HG03571 (cell line): ENCODE measurements around the gene SAT1.
"Not testable (repeated sequence)": the region's sequence is repeated elsewhere in the genome, so short reads cannot be mapped to it uniquely, and the experiment has no call there.

Experiments
- ATAC-seq: cut with Tn5 transposase; IDR thresholded peaks from one replicate; pipeline ENCODE4 v1.9.1; 2021; ENCODE audit not compliant: unreplicated experiment

The SAT1 gene

DNA sequence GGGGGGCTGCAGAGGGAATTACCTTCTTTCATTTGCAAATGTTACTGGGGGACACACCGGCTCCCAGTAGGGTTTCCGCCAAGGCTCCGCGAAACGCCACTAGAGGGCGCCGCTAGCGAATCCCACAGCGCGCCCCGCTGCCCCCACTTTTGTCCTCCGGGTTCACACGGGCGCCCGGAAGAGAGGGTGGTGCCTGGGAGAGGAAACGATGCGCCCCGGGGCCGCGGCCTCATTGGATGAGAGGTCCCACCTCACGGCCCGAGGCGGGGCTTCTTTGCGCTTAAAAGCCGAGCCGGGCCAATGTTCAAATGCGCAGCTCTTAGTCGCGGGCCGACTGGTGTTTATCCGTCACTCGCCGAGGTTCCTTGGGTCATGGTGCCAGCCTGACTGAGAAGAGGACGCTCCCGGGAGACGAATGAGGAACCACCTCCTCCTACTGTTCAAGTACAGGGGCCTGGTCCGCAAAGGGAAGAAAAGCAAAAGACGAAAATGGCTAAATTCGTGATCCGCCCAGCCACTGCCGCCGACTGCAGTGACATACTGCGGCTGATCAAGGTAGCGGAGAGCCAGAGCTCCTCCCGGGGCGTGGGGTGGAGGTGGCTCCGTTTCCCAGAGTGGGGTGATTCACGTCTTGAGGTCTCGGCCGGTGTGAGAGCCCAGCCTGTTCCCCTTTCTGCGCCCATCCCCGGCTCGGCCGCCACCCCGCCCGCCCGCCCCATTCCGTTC is at the start of gene SAT1:
SAT1 (plus strand) TSS at position 311 of the 726 bp plus-strand sequence; CDS start at position 490, 179 bp downstream.
- peak; percentile 89 for ATAC-seq

DNA sequence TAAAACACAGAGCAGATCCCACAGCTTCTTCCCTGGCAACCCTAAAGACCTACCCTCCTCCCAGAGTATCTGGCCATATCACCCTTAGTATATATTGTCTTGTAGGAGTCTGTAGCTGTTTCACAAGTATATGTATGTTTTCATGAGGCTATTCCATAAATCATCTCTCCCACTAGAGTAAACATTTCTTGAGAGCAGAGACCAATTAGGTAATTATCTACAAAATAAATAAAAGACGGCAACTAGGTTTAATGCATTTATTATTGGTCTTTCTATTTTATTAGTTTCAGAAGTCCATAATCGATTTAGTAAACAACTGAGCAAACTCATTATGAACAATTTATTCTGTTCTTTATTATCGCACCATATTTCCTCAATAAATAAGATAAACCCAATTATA is 46.9 kb upstream of the SAT1 start:
- ATAC-seq, result no peak

DNA sequence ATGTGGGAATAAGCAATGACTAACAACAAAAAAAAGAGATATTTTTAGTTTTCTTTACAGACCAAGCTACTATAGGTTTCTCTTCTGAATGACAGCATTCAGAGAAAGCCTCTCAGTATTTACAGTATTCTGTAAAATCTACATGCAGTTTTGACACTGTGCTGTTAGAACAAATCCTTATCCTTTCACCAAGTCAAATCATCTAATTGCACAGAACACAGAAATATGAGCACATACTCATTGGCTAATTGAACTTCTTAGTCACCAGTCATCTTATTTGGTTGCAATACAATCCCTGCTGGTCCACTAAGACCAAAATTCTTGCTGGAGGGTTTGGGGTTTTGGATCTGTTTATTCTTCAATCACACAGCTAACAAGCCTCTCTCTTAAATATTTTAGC is 45.6 kb upstream of the SAT1 start:
- no peak for ATAC-seq

- ATAC-seq, result no peak
These were observed 40.7 kb upstream of the SAT1 start for GRCh38 chrX:23742174-23742696.

GRCh38 chrX:23742697-23743622 is 40.0 kb upstream of the SAT1 start, which contains the start of gene ACOT9:
ACOT9 (minus strand) TSS chrX:23743276; CDS start chrX:23743144, 132 bp downstream.
- ATAC-seq, result peak; percentile 96

GRCh38 chrX:23743623-23743971 is 39.4 kb upstream of the SAT1 start:
- ATAC-seq, result not testable (repeated sequence)

DNA sequence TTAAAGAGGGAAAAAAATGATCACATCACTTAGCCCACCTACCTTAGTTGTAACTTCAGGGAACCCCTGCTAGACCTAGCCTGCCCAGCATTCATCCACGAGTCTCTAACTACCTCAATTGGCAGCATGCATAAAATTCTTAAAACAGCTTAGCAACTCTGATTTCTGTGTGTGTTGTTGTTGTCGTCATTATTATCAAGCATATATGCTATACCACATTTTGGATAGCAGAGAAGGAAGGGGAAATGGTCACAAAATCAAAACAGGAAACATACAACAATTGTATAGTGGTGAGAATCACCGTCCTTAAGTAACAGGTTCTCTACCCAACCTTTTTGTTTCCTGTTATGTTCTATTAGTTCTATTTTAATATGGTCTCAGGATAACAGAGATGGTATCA is 37.2 kb upstream of the SAT1 start:
- no peak for ATAC-seq

GRCh38 chrX:23749129-23749528 is 33.8 kb upstream of the SAT1 start:
- no peak for ATAC-seq

- no peak for ATAC-seq
These were observed 33.4 kb upstream of the SAT1 start for GRCh38 chrX:23749576-23749975.

- ATAC-seq, result no peak
These were observed 30.1 kb upstream of the SAT1 start for GRCh38 chrX:23752740-23753415.

DNA sequence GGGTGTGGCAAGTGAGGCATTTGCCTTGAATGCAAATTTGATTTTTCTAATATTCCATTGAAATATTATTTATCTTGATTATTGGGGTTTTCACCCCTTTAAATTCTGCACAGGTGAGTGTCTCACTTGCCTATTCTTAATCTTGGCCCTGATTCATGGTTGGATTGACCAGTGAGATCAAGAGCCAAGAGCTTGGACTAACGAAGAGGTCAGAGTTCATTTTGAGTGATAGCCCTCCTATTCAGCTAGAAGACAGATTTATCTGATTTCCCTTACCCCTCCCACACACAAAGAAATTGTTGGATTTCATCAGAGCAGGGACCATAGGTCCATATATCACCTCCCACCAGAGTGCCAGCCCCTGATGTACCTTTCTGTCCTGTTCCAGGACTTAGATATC is 28.3 kb upstream of the SAT1 start:
- no peak for ATAC-seq

DNA sequence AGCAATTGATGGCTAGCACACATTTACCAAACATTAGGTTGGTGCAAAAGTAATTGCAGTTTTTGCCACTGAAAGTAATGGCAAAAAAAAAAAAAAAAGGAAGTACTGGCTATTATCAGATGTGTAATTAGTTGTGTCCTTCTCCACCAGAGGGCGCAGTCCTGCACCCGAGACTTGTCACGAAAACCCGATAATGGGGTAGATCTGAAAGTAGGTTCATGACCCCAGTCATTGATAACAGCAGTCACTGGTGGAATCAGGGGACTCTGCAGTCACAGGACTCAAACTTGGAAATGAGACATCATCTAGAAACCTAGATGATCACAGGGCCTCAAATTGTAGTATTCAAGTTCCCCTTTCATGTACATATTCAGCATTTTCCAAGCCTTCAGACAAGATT is 26.8 kb upstream of the SAT1 start:
- ATAC-seq, result no peak

- no peak for ATAC-seq
These were observed 23.2 kb upstream of the SAT1 start for GRCh38 chrX:23759821-23760220.

DNA sequence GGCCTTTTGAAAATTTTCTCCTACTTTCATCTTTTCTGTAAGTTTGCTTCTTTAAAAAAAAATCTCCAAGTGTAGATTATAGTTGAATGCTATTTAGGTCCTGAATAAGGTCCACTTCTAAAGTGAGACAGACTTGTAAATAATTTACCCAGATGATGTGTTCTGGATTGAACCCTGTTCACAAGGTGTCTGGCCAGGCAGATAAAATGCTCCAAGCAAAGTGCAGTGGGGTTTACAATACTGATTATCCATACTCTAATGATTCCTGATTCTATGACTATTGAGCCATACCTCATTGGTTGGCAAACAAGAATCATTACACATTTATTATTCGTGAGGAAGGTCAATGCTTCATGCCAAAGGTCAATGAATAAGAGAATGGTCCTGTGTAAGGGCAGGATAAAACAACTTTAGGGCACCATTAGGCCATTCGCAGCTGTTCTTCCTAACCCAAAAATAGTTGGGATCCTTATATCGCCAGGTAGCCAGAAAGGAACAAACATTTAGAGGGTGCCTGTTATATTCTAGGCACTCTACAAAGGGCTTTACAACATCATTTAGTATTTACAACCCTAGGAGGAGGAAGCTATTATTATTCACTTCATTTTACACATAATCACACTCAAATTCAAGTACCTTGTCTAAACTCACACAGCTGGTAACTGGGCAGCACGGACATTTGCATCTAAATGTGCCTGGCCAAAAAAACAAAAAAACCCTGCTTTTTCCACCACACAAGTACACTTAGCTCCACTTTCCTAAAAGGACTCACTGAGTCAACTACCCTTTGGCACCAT is 18.6 kb upstream of the SAT1 start:
- no peak for ATAC-seq

DNA sequence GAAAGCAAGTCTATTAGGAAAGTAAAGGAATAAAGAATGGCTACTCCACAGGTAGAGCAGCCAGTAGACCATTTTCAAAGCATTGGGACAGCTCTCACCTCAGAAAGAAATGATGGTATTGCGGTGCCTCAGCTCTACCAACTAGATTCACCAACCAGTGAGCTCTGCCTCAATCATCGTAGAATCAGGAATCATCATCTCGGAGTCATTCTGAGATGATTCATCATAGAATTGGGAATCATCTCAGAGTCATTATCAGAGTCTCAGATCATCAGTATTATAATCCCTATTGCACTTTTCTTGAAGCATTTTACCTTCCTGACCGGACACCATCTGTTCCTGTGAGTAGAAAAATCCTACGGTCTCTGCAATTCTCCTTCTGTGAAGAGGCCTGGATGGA is 17.5 kb upstream of the SAT1 start:
- no peak for ATAC-seq

DNA sequence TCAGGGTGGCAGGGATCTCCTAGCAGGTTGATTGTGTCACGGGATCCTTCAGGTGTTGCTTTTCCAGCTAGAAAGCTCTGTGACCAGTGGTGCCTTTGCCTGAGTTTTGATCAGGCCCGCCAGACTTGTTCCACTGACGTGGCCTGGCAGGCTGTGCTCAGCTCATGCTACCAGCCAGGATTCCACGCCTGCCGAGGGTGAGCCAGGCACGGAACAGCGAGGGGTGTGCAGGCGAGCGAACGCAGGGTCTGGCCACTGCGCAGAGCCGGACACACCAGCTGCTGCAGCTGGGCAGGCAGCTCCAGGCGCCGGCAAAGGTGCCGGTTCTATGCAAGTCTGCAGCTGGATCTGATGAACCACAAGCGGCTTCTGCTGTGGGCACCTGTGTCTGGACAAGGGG is 17.1 kb upstream of the SAT1 start:
- no peak for ATAC-seq

DNA sequence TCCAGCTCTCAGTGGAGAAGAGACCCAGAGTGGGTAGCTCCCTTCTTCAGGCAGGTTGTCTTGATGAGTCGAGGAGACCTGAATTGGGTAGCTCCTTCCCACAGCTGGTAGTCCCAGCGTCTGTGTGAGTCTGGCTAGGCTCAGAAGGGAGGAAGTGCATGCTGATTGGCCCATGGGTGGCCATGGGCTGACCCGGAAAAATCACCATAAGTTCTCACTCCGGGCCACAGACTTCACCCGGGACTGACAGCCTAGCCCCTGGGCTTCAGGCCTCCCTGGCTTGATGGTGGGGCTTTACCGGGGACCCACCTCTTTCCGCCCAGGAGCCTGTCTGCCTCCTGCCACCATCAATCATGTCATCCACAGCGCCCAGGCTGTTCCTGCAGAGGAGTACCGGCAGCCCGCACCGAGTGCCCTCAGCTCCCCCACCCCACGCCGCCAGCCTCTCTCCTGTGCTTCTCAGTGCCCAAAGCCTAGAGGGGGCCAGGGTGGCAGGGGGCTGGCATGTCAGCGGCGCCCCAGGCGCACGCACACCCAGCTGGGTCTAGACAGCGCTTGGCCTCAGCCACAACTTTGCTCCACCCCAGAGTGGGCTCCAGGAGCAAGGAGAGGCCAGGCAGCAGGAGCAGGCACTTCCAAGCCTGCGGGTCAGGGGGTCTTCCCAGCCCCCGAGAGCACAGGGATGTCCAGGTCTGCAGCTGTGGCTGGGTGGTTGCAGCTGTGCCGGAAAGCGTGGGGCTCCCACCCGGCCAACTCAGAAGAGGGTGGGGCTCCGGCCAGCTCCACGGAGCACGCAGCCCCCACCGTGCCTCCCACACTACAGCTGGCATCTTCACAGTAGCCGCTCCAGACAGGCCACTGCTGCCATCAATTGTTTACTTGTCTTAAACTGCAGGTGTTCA is 16.1 kb upstream of the SAT1 start:
- no peak for ATAC-seq

DNA sequence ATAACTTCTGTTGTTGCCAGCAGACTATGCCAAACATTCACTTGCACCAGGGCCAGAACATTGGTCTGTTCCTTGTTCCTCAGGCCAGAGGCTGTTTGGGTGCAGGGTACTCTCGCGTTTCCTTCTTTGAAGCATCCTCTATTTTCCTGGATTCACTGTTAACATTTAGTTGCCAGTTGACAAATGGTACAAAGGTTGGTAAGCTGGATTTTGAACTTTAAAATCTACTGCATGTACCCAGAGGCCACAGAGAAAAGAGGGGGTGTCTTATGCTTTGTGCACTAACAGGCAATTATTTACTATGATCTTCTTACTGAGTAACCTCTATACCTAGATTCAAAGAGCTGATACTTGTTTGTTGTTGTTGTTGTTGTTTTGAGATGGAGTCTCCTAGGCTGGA is 12.8 kb upstream of the SAT1 start:
- ATAC-seq, result no peak

DNA sequence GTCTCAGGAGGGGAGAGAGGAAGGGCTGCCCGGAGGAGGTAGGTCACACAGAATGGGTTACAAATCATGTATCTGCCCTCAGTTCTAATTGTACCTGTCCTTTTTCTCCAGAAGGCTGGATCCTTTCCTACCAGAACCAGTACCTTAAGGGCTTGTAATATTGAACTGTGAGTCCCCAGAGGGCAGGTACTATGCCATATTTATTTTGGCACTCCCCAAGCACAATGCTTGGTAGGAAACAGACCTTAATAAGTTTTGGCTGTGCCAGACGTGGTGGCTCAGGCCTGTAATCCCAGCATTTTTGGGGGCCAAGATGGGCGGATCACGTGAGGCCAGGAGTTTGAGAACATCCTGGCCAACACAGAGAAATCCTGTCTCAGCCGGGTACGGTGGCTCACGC is 11.9 kb upstream of the SAT1 start:
- ATAC-seq, result not testable (repeated sequence)
